OCI-LY3 (cell line): ENCODE results near the gene EPB41L4A.

ENCODE experiments used
- CTCF ChIP-seq: fragments of 200-600, 300-600 bp; sonication (generic); IDR thresholded peaks from 2 replicates; pipeline ENCODE4 v1.5.1; 2014; ENCODE audit warnings: antibody characterized with exemption, low read length, low read depth
- EZH2phosphoT487 ChIP-seq: fragments of 200-600 bp; shearing (Covaris generic); IDR thresholded peaks from 2 replicates; pipeline ENCODE4 v1.6.1; 2018; ENCODE audit warnings: antibody characterized with exemption, mixed run types, low read depth

GRCh38 chr5:112283034-112283582 is 136.0 kb downstream of the EPB41L4A start:
- TF ChIP-seq CTCF (no peak), EZH2phosphoT487 (no peak)
